Measurements from ENCODE around the gene PCNX4. TPM values are rescaled to one million over a fixed set of nuclear protein-coding genes. Genes with fewer than 3 reads are reported as not detected.

PCNX4 gene
- total RNA-seq, 1 donor from 2014 or later: 29.2 TPM

- Histone ChIP-seq H3K9ac (ENCODE audit: low read depth in 1 of 3, low read length in 3 of 3) (peak within 1 kb of the TSS; percentile 98 to 99 (median 99)), H3K27ac (ENCODE audit: low read depth, low read length) (peak within 1 kb of the TSS; percentile 99), H3K36me3 (ENCODE audit: control insufficient read depth in 3 of 3, insufficient read depth in 3 of 3, low read length in 3 of 3) (peaks cover 0 to 2% (median 0%) of the 10 kb centered on the region in 3 donors), H3K4me3 (ENCODE audit: low read length in 3 of 3) (peak within 1 kb of the TSS; percentile 96 to 98 (median 96)), H3K4me1 (ENCODE audit: control insufficient read depth in 3 of 3, insufficient read depth in 3 of 3, low read length in 3 of 3) (peaks cover 20 to 40% (median 20%) of the 10 kb centered on the region in 3 donors), H3K9me3 (ENCODE audit: control insufficient read depth in 3 of 3, low read length in 3 of 3) (no peaks in the 10 kb centered on the region), H3K27me3 (ENCODE audit: control insufficient read depth in 3 of 3, insufficient read depth in 3 of 3, low read length in 3 of 3) (no peaks in the 10 kb centered on the region)
Observed at GRCh38 chr14:60164712-60165546, 73.2 kb downstream of the PCNX4 start, which contains the start of gene DHRS7. TSS of gene DHRS7 (minus strand) at chr14:60165398. CDS start at chr14:60165309, 89 bp downstream.

- Histone ChIP-seq H3K27me3 (ENCODE audit: control insufficient read depth in 3 of 3, insufficient read depth in 3 of 3, low read length in 3 of 3) (no peaks in the 10 kb centered on the region), H3K27ac (ENCODE audit: low read depth, low read length) (peak overlapping the region; percentile 99), H3K9ac (ENCODE audit: low read depth in 1 of 3, low read length in 3 of 3) (peak overlapping the region; percentile 98 to 99 (median 99)), H3K36me3 (ENCODE audit: control insufficient read depth in 3 of 3, insufficient read depth in 3 of 3, low read length in 3 of 3) (peaks cover 0 to 2% (median 0%) of the 10 kb centered on the region in 3 donors), H3K9me3 (ENCODE audit: control insufficient read depth in 3 of 3, low read length in 3 of 3) (no peaks in the 10 kb centered on the region), H3K4me1 (ENCODE audit: control insufficient read depth in 3 of 3, insufficient read depth in 3 of 3, low read length in 3 of 3) (peaks cover 20 to 39% (median 20%) of the 10 kb centered on the region in 3 donors), H3K4me3 (ENCODE audit: low read length in 3 of 3) (peak overlapping the region; percentile 76 to 98 (median 96))
Observed at GRCh38 chr14:60165547-60165876, 73.8 kb downstream of the PCNX4 start.

GRCh38 chr14:60166142-60166541 is 74.4 kb downstream of the PCNX4 start:
- peak overlapping the region in 2 of 3 donors; percentile 76 to 98 for H3K4me3 ChIP-seq (ENCODE audit: low read length in 3 of 3)

GRCh38 chr14:60169722-60170121 is 78.0 kb downstream of the PCNX4 start:
- H3K36me3 ChIP-seq (ENCODE audit: control insufficient read depth in 3 of 3, insufficient read depth in 3 of 3, low read length in 3 of 3): no peaks in the 10 kb centered on the region
- H3K9me3 ChIP-seq (ENCODE audit: control insufficient read depth in 3 of 3, low read length in 3 of 3): no peaks in the 10 kb centered on the region
- H3K4me1 ChIP-seq (ENCODE audit: control insufficient read depth in 3 of 3, insufficient read depth in 3 of 3, low read length in 3 of 3): peaks cover 7 to 21% (median 11%) of the 10 kb centered on the region in 3 donors
- no peak overlapping the region for H3K27ac ChIP-seq (ENCODE audit: low read depth, low read length)
- H3K9ac ChIP-seq (ENCODE audit: low read depth in 1 of 3, low read length in 3 of 3): no peak overlapping the region
- H3K27me3 ChIP-seq (ENCODE audit: control insufficient read depth in 3 of 3, insufficient read depth in 3 of 3, low read length in 3 of 3): no peaks in the 10 kb centered on the region
- no peak overlapping the region for H3K4me3 ChIP-seq (ENCODE audit: low read length in 3 of 3)

More at GRCh38 chr14:60166142-60166541, 74.4 kb downstream of the PCNX4 start:
- H3K4me1 ChIP-seq (ENCODE audit: control insufficient read depth in 3 of 3, insufficient read depth in 3 of 3, low read length in 3 of 3): peaks cover 20 to 35% (median 20%) of the 10 kb centered on the region in 3 donors
- H3K27me3 ChIP-seq (ENCODE audit: control insufficient read depth in 3 of 3, insufficient read depth in 3 of 3, low read length in 3 of 3): no peaks in the 10 kb centered on the region
- H3K9me3 ChIP-seq (ENCODE audit: control insufficient read depth in 3 of 3, low read length in 3 of 3): no peaks in the 10 kb centered on the region
- no peaks in the 10 kb centered on the region for H3K36me3 ChIP-seq (ENCODE audit: control insufficient read depth in 3 of 3, insufficient read depth in 3 of 3, low read length in 3 of 3)
- peak overlapping the region in 2 of 3 donors; percentile 98 to 99 for H3K9ac ChIP-seq (ENCODE audit: low read depth in 1 of 3, low read length in 3 of 3)
- peak overlapping the region; percentile 99 for H3K27ac ChIP-seq (ENCODE audit: low read depth, low read length)

GRCh38 chr14:60170948-60171347 is 79.2 kb downstream of the PCNX4 start:
- Histone ChIP-seq H3K36me3 (ENCODE audit: control insufficient read depth in 3 of 3, insufficient read depth in 3 of 3, low read length in 3 of 3) (no peaks in the 10 kb centered on the region), H3K9ac (ENCODE audit: low read depth in 1 of 3, low read length in 3 of 3) (no peak overlapping the region), H3K27me3 (ENCODE audit: control insufficient read depth in 3 of 3, insufficient read depth in 3 of 3, low read length in 3 of 3) (no peaks in the 10 kb centered on the region), H3K4me1 (ENCODE audit: control insufficient read depth in 3 of 3, insufficient read depth in 3 of 3, low read length in 3 of 3) (peaks cover 7 to 22% (median 9%) of the 10 kb centered on the region in 3 donors), H3K4me3 (ENCODE audit: low read length in 3 of 3) (no peak overlapping the region), H3K9me3 (ENCODE audit: control insufficient read depth in 3 of 3, low read length in 3 of 3) (no peaks in the 10 kb centered on the region), H3K27ac (ENCODE audit: low read depth, low read length) (no peak overlapping the region)

GRCh38 chr14:60171690-60172089 is 80.0 kb downstream of the PCNX4 start:
- no peak overlapping the region for H3K9ac ChIP-seq (ENCODE audit: low read depth in 1 of 3, low read length in 3 of 3)
- no peaks in the 10 kb centered on the region for H3K36me3 ChIP-seq (ENCODE audit: control insufficient read depth in 3 of 3, insufficient read depth in 3 of 3, low read length in 3 of 3)
- no peak overlapping the region for H3K4me3 ChIP-seq (ENCODE audit: low read length in 3 of 3)
- H3K9me3 ChIP-seq (ENCODE audit: control insufficient read depth in 3 of 3, low read length in 3 of 3): no peaks in the 10 kb centered on the region
- no peaks in the 10 kb centered on the region for H3K27me3 ChIP-seq (ENCODE audit: control insufficient read depth in 3 of 3, insufficient read depth in 3 of 3, low read length in 3 of 3)
- peaks cover under 1 to 16% (median 6%) of the 10 kb centered on the region in 3 donors for H3K4me1 ChIP-seq (ENCODE audit: control insufficient read depth in 3 of 3, insufficient read depth in 3 of 3, low read length in 3 of 3)
- H3K27ac ChIP-seq (ENCODE audit: low read depth, low read length): no peak overlapping the region

- no peak overlapping the region for H3K9ac ChIP-seq (ENCODE audit: low read depth in 1 of 3, low read length in 3 of 3)
- H3K27me3 ChIP-seq (ENCODE audit: control insufficient read depth in 3 of 3, insufficient read depth in 3 of 3, low read length in 3 of 3): no peaks in the 10 kb centered on the region
- H3K9me3 ChIP-seq (ENCODE audit: control insufficient read depth in 3 of 3, low read length in 3 of 3): no peaks in the 10 kb centered on the region
- H3K36me3 ChIP-seq (ENCODE audit: control insufficient read depth in 3 of 3, insufficient read depth in 3 of 3, low read length in 3 of 3): no peaks in the 10 kb centered on the region
- peaks cover 0 to 16% (median 6%) of the 10 kb centered on the region in 3 donors for H3K4me1 ChIP-seq (ENCODE audit: control insufficient read depth in 3 of 3, insufficient read depth in 3 of 3, low read length in 3 of 3)
- H3K27ac ChIP-seq (ENCODE audit: low read depth, low read length): peak overlapping the region; percentile 59
- H3K4me3 ChIP-seq (ENCODE audit: low read length in 3 of 3): peak overlapping the region in 1 of 3 donors; percentile 15
Observed at GRCh38 chr14:60174352-60175254, 82.9 kb downstream of the PCNX4 start.

GRCh38 chr14:60175255-60175902 is 83.7 kb downstream of the PCNX4 start:
- peaks cover 0 to 16% (median 6%) of the 10 kb centered on the region in 3 donors for H3K4me1 ChIP-seq (ENCODE audit: control insufficient read depth in 3 of 3, insufficient read depth in 3 of 3, low read length in 3 of 3)
- H3K36me3 ChIP-seq (ENCODE audit: control insufficient read depth in 3 of 3, insufficient read depth in 3 of 3, low read length in 3 of 3): no peaks in the 10 kb centered on the region
- no peak overlapping the region for H3K4me3 ChIP-seq (ENCODE audit: low read length in 3 of 3)
- H3K27me3 ChIP-seq (ENCODE audit: control insufficient read depth in 3 of 3, insufficient read depth in 3 of 3, low read length in 3 of 3): no peaks in the 10 kb centered on the region
- no peak overlapping the region for H3K9ac ChIP-seq (ENCODE audit: low read depth in 1 of 3, low read length in 3 of 3)
- H3K9me3 ChIP-seq (ENCODE audit: control insufficient read depth in 3 of 3, low read length in 3 of 3): no peaks in the 10 kb centered on the region
- H3K27ac ChIP-seq (ENCODE audit: low read depth, low read length): peak overlapping the region; percentile 59

GRCh38 chr14:60178164-60178563 is 86.4 kb downstream of the PCNX4 start:
- Histone ChIP-seq H3K9me3 (ENCODE audit: control insufficient read depth in 3 of 3, low read length in 3 of 3) (no peaks in the 10 kb centered on the region), H3K4me1 (ENCODE audit: control insufficient read depth in 3 of 3, insufficient read depth in 3 of 3, low read length in 3 of 3) (peaks cover 0 to 19% (median 6%) of the 10 kb centered on the region in 3 donors), H3K4me3 (ENCODE audit: low read length in 3 of 3) (no peak overlapping the region), H3K9ac (ENCODE audit: low read depth in 1 of 3, low read length in 3 of 3) (no peak overlapping the region), H3K27me3 (ENCODE audit: control insufficient read depth in 3 of 3, insufficient read depth in 3 of 3, low read length in 3 of 3) (no peaks in the 10 kb centered on the region), H3K27ac (ENCODE audit: low read depth, low read length) (peak overlapping the region; percentile 93), H3K36me3 (ENCODE audit: control insufficient read depth in 3 of 3, insufficient read depth in 3 of 3, low read length in 3 of 3) (no peaks in the 10 kb centered on the region)
